Fibroblast of the aortic adventitia (primary cell): ENCODE measurements around the gene ADAMTSL4. TPM values are rescaled to one million over a fixed set of nuclear protein-coding genes. Genes with fewer than 3 reads are reported as not detected.

Experiments used
- DNase-seq: peaks from one replicate; pipeline ENCODE4 v3.0.0-alpha.2; 2010; ENCODE audit warnings: low read depth
- H3K4me3 ChIP-seq: 2 replicates; pipeline ENCODE4 v1.5.1; 2011; ENCODE audit warnings: low read depth, mild to moderate bottlenecking, control low read depth, low read length, moderate library complexity
- CTCF ChIP-seq: IDR thresholded peaks from 2 replicates; pipeline ENCODE4 v1.5.1; 2011; ENCODE audit warnings: mild to moderate bottlenecking, low read length, control low read depth, inconsistent platforms; ENCODE audit not compliant: insufficient read depth
- total RNA-seq: library from RNA; depleted of rRNA; stranded (reverse); fragments of >200 nt; gene quantifications from 2 replicates; pipeline ENCODE4 v1.2.3, GENCODE V29; 2012; ENCODE audit warnings: low replicate concordance

Gene ADAMTSL4
- total RNA-seq, 1 donor = 13.0 TPM

DNA sequence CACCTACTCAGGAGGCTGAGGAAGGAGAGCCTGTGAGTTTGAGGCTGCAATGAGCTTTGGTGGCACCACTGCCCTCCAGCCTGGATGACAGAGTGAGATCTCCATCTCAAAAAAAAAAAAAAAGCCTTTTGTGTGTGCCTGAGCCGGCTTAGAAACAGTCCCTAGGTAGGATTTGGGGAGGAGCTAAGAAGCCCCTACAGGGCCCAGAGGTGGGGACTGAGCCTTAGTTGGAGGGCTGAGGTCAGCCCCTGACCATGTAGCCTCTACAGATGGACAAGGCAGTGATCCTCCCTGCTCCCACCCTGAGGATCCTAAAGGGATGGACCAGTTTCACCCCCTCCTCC is 2.5 kb downstream of the ADAMTSL4 start:
- no peak overlapping the region for H3K4me3 ChIP-seq
- no peak for TF ChIP-seq CTCF
- DNase-seq = no peak

DNA sequence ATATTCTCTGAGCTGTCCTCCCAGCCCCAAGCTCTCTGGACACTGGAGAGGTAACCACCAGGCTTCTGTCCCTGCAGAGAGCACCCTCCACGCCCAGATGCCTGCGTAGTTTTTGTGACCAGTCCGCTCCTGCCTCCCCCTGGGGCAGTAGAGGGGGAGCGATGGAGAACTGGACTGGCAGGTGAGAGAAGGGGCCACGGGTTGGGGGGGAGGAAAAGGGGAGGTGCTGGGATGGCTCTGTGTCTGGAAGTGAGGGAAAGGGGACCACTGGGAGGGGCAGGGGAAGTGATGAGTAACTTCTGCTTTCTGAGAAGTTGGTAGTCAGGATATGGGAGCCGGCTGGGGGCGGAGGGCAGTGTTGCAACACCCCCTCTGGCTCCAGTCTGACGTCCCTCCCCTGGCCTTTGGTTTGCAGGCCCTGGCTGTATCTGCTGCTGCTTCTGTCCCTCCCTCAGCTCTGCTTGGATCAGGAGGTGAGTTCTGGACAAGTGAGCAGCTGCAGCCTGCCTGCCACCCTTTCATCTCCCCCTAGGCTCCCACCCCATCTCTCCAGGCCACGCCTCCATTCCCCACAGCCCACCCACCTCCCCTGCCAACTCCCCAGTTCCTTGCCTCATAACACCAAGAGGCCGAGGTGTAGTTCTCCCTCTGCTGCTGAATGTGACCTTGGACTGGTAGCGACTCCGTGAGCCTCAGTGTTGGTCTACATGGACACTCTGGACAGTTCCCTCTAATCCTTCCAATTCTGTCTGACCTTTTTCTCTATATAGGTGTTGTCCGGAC is 3.1 kb downstream of the ADAMTSL4 start:
- TF ChIP-seq CTCF = peak; percentile 5
- DNase-seq = peak; percentile 94
- no peak overlapping the region for H3K4me3 ChIP-seq

- DNase-seq = no peak
- no peak for TF ChIP-seq CTCF
- H3K4me3 ChIP-seq = no peak overlapping the region
Measured at GRCh38 chr1:150552911-150553289, 3.7 kb downstream of the ADAMTSL4 start.

GRCh38 chr1:150553392-150554085 is 4.3 kb downstream of the ADAMTSL4 start:
- no peak for TF ChIP-seq CTCF
- DNase-seq = no peak
- H3K4me3 ChIP-seq = no peak overlapping the region

- TF ChIP-seq CTCF = no peak
- no peak overlapping the region for H3K4me3 ChIP-seq
- DNase-seq = no peak
Measured at GRCh38 chr1:150554086-150554452, 4.9 kb downstream of the ADAMTSL4 start.

GRCh38 chr1:150555198-150555970 is 6.2 kb downstream of the ADAMTSL4 start:
- no peak overlapping the region for H3K4me3 ChIP-seq
- DNase-seq = no peak
- TF ChIP-seq CTCF = no peak
